ENCODE results near the gene ABCA13.

Gene ABCA13

DNA sequence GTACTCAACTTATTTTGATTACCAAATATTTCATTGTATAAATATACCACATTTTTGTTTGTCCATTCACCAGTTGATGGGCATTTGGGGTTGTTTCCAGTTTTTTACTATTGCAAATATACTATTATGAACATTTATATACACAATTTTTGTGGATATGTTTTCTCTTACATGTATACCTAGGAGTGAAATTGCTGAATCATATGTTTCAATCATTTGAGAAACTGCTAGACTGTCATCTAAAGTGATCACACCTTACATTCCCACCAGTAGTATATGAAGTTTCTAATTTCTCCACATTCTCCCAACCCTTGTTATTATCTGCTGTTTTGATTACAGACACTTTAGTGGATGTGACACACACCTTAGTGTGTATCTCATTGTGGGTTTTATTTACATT, 257.9 kb downstream of the ABCA13 start:
- no peaks in the 10 kb centered on the region for H3K9me3 Mint-ChIP-seq
- H3K4me1 Mint-ChIP-seq, result no peaks in the 10 kb centered on the region
- H3K27ac Mint-ChIP-seq, result no peak overlapping the region
- no peaks in the 10 kb centered on the region for H3K27me3 Mint-ChIP-seq
- ATAC-seq (no peak), DNase-seq (no peak)
- no peak overlapping the region for H3K4me3 Mint-ChIP-seq

DNA sequence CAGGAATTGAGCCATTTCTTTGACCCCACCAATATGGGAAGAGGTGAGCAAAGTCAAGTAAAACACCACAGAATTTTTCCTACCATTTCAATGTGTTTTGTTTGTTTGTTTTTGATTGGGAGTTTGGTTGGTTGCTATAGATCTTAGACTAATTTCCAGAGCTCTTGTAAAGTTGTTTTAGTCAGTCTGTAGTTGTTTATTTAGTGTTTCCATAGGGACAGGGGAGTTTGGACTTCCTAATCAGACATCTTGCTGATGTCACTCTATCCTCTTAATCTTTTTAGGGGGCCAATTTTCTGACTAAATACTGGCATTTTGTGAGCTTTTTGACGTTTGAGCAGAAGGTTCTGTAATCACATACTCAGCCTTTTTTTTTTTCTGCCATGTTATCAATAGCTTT, 266.9 kb downstream of the ABCA13 start:
- ATAC-seq (no peak), DNase-seq (no peak)
- Mint-ChIP-seq H3K4me1 (no peaks in the 10 kb centered on the region), H3K9me3 (peaks cover 0 to 13% of the 10 kb centered on the region in 2 donors), H3K4me3 (no peak overlapping the region), H3K27me3 (peaks cover 7% of the 10 kb centered on the region), H3K27ac (no peak overlapping the region)

DNA sequence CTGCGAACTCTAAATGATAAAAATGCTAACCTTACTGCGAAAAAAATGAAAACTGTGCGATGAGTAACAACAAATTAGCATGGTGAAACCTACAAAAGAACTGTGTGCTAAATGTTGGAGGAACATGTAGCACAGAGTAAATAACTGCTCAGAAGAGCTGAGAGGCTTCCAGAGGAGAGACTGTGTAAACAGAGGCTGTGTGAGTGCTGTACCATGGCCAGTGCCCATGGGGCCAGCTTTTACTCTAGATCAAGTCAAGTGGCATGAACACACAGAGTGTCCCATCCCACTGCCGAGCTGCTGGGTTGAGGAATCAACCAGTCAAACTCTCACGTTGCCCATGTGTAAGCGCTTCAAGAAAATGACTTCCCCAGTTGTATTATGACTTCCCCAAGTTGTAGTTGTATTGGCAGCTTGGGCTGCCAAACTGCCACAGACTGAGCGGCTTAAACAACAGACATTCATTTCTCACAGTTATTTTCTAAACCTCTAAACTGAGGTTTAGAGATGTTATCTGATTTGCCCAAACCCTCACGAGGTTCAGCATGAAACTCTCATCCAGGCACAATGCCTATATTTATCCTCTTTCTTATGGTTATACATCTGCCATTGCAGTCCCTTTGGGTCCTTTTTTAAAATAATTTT, 270.7 kb downstream of the ABCA13 start:
- no peak overlapping the region for H3K27ac Mint-ChIP-seq
- no peak overlapping the region for H3K4me3 Mint-ChIP-seq
- H3K27me3 Mint-ChIP-seq, result peaks cover 7% of the 10 kb centered on the region
- H3K9me3 Mint-ChIP-seq, result peaks cover 16 to 39% of the 10 kb centered on the region in 2 donors
- DNase-seq (no peak), ATAC-seq (no peak)
- no peaks in the 10 kb centered on the region for H3K4me1 Mint-ChIP-seq

DNA sequence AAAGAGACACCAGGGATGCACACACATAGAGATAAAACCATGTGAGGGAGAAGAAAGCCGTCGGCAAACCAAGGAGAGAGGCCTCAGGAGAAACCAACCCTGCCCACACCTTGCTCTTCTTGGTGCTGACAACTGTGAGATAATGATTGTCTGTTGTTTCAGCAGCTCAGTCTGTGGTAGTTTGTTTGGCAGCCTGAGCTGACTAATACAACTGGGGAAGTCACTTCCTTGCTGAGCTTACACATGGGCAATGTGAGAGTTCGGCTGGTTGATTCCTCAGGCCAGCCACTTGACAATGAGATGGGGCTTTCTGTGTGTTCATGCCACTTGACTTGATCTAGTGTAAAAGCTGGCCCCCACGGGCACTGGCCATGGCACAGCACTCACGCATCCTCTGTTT, 271.8 kb downstream of the ABCA13 start:
- no peak for ATAC-seq
- no peak overlapping the region for H3K27ac Mint-ChIP-seq
- H3K27me3 Mint-ChIP-seq, result peaks cover 1% of the 10 kb centered on the region
- peaks cover 16 to 35% of the 10 kb centered on the region in 2 donors for H3K9me3 Mint-ChIP-seq
- no peaks in the 10 kb centered on the region for H3K4me1 Mint-ChIP-seq
- H3K4me3 Mint-ChIP-seq, result no peak overlapping the region
- no peak for DNase-seq

DNA sequence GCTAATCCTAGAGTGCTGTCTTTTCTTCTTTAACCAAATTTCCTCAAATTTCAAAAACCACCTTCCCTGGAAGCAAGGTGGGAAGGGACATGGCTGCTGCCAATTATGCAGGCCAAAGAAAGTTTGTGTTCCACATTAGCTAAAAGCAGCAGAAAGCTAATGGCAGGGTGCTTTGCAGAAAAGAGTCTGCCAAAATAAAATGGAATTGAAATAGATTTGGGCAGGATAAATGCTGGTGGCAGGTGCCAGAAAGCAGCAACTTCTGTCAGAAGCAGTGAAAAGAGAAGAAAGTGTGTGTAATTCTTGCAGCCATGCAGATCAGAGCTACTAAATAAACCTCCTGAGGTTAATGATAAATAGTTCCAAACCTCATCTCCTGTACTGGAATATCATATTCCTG, 275.5 kb downstream of the ABCA13 start:
- ATAC-seq (no peak), DNase-seq (no peak)
- Mint-ChIP-seq H3K27ac (no peak overlapping the region), H3K27me3 (no peaks in the 10 kb centered on the region), H3K4me3 (no peak overlapping the region), H3K9me3 (peaks cover 16 to 34% of the 10 kb centered on the region in 2 donors), H3K4me1 (no peaks in the 10 kb centered on the region)

DNA sequence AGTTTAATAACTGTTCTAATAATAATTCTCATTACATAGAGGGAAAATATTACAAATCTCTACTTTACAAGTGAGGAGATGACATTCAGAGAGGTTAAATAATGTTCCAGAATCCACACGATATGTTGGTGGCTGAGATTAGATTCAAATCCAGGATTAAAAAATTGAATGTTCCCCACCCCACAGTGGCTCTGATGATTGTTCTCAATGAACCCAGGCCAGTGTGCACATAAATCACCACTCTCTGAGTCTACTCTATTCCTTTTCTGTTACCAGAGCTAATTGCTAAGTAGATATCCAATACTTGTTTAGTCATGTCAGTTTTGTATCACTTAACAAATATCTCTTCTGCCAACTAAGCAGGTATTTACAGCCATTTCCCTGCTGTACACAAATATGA, 281.0 kb downstream of the ABCA13 start:
- DNase-seq (no peak), ATAC-seq (no peak)
- H3K9me3 Mint-ChIP-seq, result no peaks in the 10 kb centered on the region
- no peaks in the 10 kb centered on the region for H3K4me1 Mint-ChIP-seq
- no peak overlapping the region for H3K4me3 Mint-ChIP-seq
- H3K27me3 Mint-ChIP-seq, result no peaks in the 10 kb centered on the region
- H3K27ac Mint-ChIP-seq, result no peak overlapping the region

DNA sequence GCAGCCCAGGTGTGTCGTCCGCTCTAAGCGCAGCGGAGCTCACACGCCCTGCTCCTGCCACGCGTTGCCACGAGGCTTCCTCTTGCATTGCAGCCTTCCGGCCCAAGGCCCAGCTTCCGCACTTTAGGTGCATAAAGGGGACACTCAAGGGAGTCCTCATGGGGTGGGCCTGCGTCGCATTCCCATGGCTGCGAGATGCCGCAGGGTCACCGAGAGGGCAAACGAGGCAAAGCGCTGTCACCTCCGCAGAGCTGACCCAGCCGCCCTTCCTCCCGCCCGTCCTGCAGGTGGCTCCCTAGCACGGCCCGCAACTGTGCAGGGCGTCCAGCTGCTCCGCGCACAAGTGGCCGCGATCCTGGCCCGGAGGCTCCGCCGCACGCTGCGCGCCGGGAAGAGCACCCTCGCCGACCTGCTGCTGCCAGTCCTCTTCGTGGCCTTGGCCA, 283.5 kb downstream of the ABCA13 start:
- DNase-seq (no peak), ATAC-seq (no peak)
- Mint-ChIP-seq H3K4me1 (no peaks in the 10 kb centered on the region), H3K27me3 (no peaks in the 10 kb centered on the region), H3K9me3 (no peaks in the 10 kb centered on the region), H3K27ac (no peak overlapping the region), H3K4me3 (no peak overlapping the region)

DNA sequence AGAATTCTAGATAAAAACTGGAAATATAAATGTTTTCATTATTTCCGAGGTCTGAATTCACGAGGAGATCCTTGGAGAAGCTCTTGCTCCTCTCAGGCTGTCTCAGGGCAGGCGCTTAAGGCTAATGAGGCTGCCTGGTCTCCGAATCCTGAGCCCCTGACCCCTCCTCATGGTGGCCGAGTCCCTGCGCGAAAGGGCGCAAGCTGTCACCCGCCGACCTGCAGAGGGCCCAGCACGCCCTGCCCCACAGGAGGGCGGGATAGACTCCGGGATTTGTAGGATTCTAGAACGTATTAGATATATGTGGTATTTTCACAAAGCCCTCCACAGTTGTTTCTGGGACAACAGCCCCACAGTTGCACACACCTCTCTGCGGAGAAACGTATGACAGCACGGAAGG, 284.1 kb downstream of the ABCA13 start:
- Mint-ChIP-seq H3K27me3 (no peaks in the 10 kb centered on the region), H3K27ac (no peak overlapping the region), H3K4me1 (no peaks in the 10 kb centered on the region), H3K9me3 (no peaks in the 10 kb centered on the region), H3K4me3 (no peak overlapping the region)
- ATAC-seq, result no peak
- DNase-seq, result no peak

DNA sequence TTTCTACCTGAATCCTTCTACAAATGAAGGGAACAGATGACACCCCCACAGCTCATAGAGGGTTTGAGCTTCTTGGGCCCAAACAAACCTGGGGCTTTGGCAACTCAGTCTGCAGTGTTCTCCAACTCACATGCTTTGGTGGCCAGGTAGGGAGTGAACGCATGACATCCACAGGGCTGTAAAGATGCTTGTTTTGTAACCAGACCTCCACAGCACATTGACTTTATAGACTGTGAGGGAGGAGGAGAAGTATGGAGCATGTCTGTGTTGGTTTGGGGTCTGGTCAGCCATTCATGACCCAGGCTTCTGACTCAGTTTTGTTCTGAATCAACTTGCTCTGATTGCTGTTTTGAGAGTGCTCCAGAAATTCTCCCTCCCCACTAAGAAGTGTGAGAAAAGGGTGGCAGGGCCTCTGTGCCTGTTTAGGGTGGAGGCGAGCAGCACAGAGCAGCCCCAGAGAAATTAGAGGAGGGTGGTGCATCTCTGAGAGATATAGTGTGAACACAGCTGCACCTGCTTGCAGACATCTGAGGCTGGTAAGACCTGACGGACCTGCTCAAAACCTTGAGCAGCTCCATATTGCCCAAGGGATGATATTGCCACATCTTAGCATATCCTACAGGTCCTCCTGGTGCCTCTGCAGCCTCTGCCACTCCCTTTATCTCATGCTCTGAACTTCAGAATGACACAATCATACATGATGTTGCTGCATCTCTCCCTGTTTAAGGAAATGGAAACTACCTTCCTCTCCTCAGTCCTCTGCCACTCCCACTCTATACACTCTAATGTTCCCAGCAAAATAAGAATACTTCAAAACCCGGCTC, 287.7 kb downstream of the ABCA13 start:
- Mint-ChIP-seq H3K27ac (peak overlapping the region; percentile 23 to 34), H3K9me3 (no peaks in the 10 kb centered on the region), H3K4me3 (no peak overlapping the region), H3K4me1 (no peaks in the 10 kb centered on the region), H3K27me3 (no peaks in the 10 kb centered on the region)
- DNase-seq, result no peak
- ATAC-seq, result peak; percentile 20

DNA sequence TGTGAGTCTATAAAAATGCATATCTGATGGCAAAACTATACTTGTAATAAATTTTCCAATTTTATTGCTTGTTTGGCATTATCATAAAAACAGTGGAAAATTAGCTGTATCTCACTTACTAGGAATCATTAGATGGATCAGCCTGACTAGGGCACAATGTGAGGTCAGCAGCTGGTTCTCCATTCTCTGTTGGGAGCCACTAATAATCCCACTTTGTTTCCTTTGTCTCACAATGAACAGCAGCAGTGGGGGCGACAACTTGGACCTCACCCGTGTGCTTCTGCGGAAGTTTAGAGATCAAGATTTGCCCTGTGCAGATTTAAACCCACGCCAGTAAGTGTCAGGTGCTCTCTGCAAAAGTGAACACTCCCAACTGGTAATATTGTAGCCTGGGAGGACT, 295.5 kb downstream of the ABCA13 start:
- Mint-ChIP-seq H3K4me1 (no peaks in the 10 kb centered on the region), H3K27me3 (no peaks in the 10 kb centered on the region), H3K27ac (no peak overlapping the region), H3K4me3 (no peak overlapping the region), H3K9me3 (no peaks in the 10 kb centered on the region)
- DNase-seq (no peak), ATAC-seq (no peak)

DNA sequence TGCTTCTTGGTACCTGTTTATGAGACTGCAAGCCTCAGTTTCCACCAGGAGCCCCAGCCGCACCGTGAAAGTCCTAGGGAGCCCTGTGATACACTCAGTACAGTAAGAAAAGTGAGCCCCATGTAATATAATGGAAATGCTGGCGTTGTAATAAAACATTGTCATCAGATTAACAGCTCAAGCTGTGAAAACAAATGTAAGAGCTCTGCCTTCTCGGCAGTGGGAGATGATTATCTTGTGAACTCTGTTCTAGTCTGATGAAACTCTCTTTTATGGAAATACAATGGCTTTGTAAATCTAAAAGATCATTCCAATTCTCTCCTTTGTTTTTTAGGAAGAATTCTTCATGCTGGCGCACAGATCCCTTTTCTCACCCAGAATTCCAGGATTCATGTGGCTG, 299.9 kb downstream of the ABCA13 start:
- DNase-seq (no peak), ATAC-seq (no peak)
- no peak overlapping the region for H3K4me3 Mint-ChIP-seq
- no peaks in the 10 kb centered on the region for H3K27me3 Mint-ChIP-seq
- H3K9me3 Mint-ChIP-seq, result peaks cover 0 to 3% of the 10 kb centered on the region in 2 donors
- no peaks in the 10 kb centered on the region for H3K4me1 Mint-ChIP-seq
- H3K27ac Mint-ChIP-seq, result no peak overlapping the region

DNA sequence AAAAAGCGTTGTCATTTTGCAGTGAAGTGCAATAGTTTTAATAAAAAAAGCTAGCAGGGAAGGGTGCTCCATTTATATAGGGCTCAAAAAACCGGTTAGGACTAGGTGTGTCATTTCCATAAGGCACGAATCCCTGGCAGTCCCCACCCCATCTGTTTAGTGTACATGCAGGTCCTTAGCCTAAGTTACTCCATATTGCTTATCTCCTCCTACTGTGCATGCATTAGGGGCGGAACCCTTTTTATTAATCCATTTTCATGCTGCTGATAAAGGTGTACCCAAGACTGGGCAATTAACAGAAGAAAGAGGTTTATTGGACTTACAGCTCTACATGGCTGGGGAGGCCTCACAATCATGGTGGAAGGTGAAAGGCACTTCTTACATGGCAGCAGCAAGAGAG, 301.4 kb downstream of the ABCA13 start:
- DNase-seq (no peak), ATAC-seq (no peak)
- Mint-ChIP-seq H3K4me1 (no peaks in the 10 kb centered on the region), H3K27me3 (no peaks in the 10 kb centered on the region), H3K27ac (no peak overlapping the region), H3K9me3 (peaks cover 0 to 11% of the 10 kb centered on the region in 2 donors), H3K4me3 (no peak overlapping the region)

DNA sequence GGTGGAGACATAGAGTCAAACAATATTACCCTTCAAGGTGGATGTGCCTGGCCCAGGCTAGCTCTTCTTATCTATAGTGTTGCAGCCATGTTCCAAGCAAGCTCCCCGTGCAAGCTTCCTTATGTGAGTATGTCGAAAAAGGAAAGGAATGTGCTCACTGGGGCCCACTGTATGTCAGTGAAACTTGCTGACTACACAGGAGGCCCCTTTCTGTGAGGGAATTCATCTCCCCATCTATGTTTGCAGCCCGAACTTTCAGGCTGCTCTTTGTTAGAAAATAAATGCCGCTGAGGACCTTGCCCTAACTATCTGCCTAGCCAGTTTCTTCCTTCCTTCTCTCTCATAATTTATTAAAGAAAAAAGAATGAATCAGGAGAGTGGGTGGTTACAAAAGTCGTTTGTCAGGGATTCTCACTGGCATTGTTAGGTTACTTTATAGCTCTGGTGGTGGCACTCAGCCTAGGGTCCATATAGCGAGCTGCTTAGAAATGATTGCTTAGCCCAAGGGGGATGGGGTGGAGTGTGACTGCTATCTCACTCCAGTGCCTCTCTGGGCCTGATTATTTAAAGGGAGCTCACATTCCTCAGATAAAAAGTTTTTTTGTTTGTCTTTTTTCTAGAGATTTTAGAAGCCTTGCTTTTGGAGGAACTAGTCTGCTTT, 302.1 kb downstream of the ABCA13 start:
- Mint-ChIP-seq H3K4me3 (no peak overlapping the region), H3K4me1 (no peaks in the 10 kb centered on the region), H3K9me3 (peaks cover 0 to 13% of the 10 kb centered on the region in 2 donors), H3K27me3 (no peaks in the 10 kb centered on the region), H3K27ac (no peak overlapping the region)
- ATAC-seq, result no peak
- no peak for DNase-seq

DNA sequence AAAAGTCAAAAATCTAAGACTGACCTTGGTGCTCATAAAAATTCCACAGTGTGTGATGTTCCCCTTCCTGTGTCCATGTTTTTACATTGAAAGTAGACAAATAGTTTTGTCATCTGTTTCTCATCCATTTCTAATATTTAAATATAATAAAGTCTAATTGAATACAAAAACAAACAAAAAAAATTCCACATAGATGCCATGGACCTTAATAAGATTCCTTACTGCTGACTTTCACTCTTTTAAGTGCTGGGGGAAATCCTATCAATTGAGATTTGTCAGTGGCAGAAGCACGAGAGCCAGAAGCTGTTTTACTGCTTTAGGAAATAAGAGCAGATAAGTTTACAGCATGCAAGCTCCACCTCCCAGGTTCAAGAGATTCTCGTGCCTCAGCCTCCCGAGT, 310.0 kb downstream of the ABCA13 start:
- Mint-ChIP-seq H3K27ac (no peak overlapping the region), H3K27me3 (no peaks in the 10 kb centered on the region), H3K4me1 (no peaks in the 10 kb centered on the region), H3K9me3 (peaks cover 11 to 23% of the 10 kb centered on the region in 2 donors), H3K4me3 (no peak overlapping the region)
- no peak for DNase-seq
- no peak for ATAC-seq

DNA sequence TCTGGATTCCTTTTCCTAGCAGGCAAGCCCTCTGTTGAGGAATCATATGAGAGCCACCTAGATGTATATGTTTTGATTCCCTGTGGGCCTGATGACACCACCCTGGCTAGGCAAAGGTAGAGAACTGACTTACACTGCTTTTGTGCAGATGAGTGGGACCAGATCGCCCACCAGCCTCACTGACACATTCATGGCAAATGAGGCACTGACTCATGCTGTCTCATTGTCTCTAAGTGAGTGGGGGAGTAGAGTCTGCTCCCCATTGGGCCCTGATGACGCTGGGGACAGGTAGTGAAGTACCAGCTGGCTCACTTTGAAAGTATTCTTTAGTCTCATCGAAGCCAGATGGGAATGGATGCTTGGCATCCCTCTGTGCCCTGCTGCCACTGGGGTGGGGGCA, 326.3 kb downstream of the ABCA13 start:
- no peak overlapping the region for H3K4me3 Mint-ChIP-seq
- DNase-seq, result no peak
- H3K27me3 Mint-ChIP-seq, result no peaks in the 10 kb centered on the region
- no peaks in the 10 kb centered on the region for H3K9me3 Mint-ChIP-seq
- H3K27ac Mint-ChIP-seq, result no peak overlapping the region
- no peaks in the 10 kb centered on the region for H3K4me1 Mint-ChIP-seq
- no peak for ATAC-seq

DNA sequence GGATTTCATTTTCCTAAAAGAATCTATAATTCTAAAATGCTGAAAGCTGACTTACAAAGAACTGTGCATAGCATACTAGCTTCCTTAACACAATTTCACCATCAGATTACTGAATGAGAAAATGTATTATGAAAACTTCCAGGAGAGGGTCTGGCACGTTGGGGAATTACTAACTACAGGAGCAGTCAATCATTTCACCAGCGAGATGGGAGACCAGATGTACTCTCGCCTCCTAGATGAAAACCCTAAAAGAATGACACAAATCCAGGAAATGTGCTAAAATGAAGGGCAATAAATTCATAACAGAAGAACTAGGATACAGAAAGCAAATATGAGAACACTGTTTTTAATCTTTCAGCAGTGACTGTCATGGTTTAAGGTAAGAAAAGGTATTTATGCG, 330.8 kb downstream of the ABCA13 start:
- Mint-ChIP-seq H3K27ac (no peak overlapping the region), H3K27me3 (no peaks in the 10 kb centered on the region), H3K9me3 (no peaks in the 10 kb centered on the region), H3K4me3 (no peak overlapping the region), H3K4me1 (no peaks in the 10 kb centered on the region)
- ATAC-seq, result no peak
- DNase-seq, result no peak
